IMR-90 (cell line): ENCODE results near the gene TASP1. TPM values are rescaled to one million over a fixed set of nuclear protein-coding genes. Genes with fewer than 3 reads are reported as not detected.
"Not testable (repeated sequence)": the region's sequence is repeated elsewhere in the genome, so short reads cannot be mapped to it uniquely, and the experiment has no call there.

ENCODE experiments used
- ATAC-seq: fragments of 200-7000 bp; cut with Tn5 transposase; 2 replicates; pipeline ENCODE4 v1.9.1; 2020; ENCODE audit warnings: low read depth, mild to moderate bottlenecking, moderate library complexity
- BruUV-seq: library from RNA; stranded (reverse); fragments of 400-500 nt; replicated peaks from 2 replicates; lab custom pipeline; 2021; lab: Mats Ljungman, UMichigan
- CTCF ChIA-PET: fragments of 300-600 bp; formaldehyde crosslinking; extraction: SDS; loops from one replicate; lab custom pipeline; 2021; ENCODE audit warnings: antibody characterized with exemption; lab: Yijun Ruan, JAX
- POLR2A ChIA-PET: fragments of 300-600 bp; sonication (Branson Sonifier 250); formaldehyde crosslinking; loops from one replicate; lab custom pipeline; 2022; ENCODE audit warnings: antibody characterized with exemption; ENCODE audit not compliant: unreplicated experiment; lab: Charles Lee
- DNase-seq: peaks from one replicate; pipeline ENCODE4 v3.0.0; 2013
- H2AFZ ChIP-seq: replicated peaks from 2 replicates; pipeline ENCODE3; 2013; ENCODE audit warnings: low read length, mild to moderate bottlenecking; ENCODE audit not compliant: poor library complexity
- H2AK5ac ChIP-seq: 2 replicates; pipeline ENCODE4 v1.6.1; 2013; ENCODE audit warnings: low read depth, low read length, inconsistent platforms
- H2AK9ac ChIP-seq: replicated peaks from 2 replicates; pipeline ENCODE3; 2013; ENCODE audit warnings: mild to moderate bottlenecking, low read depth, low read length, moderate library complexity; ENCODE audit not compliant: poor library complexity
- H2BK120ac ChIP-seq: 2 replicates; pipeline ENCODE4 v1.6.1; 2013; ENCODE audit warnings: low read depth, low read length, inconsistent platforms
- H2BK15ac ChIP-seq: 3 replicates; pipeline ENCODE4 v1.6.1; 2013; ENCODE audit warnings: low read depth, low read length, inconsistent platforms
- H2BK20ac ChIP-seq: 2 replicates; pipeline ENCODE4 v1.6.1; 2013; ENCODE audit warnings: low read depth, mild to moderate bottlenecking, inconsistent platforms, low read length, moderate library complexity
- H2BK5ac ChIP-seq: 2 replicates; pipeline ENCODE4 v1.6.1; 2013; ENCODE audit warnings: mild to moderate bottlenecking, low read depth, low read length, inconsistent platforms; ENCODE audit not compliant: poor library complexity, severe bottlenecking
- H3K14ac ChIP-seq: replicated peaks from 2 replicates; pipeline ENCODE4 v1.6.1; 2013; ENCODE audit warnings: low read depth, low read length, inconsistent platforms
- H3K18ac ChIP-seq: 2 replicates; pipeline ENCODE4 v1.6.1; 2013; ENCODE audit warnings: low read depth, low read length, control low read depth
- H3K23ac ChIP-seq: 2 replicates; pipeline ENCODE4 v1.6.1; 2013; ENCODE audit warnings: low read depth, low read length, inconsistent platforms
- H3K27ac ChIP-seq: 2 replicates; pipeline ENCODE4 v1.5.1; 2013; ENCODE audit warnings: mild to moderate bottlenecking, control low read depth, low read length; ENCODE audit not compliant: insufficient read depth
- H3K27me3 ChIP-seq: 2 replicates; pipeline ENCODE4 v1.6.1; 2013; ENCODE audit warnings: low read length; ENCODE audit not compliant: control insufficient read depth, insufficient read depth
- H3K36me3 ChIP-seq: 2 replicates; pipeline ENCODE4 v1.6.1; 2013; ENCODE audit warnings: low read length, mixed read lengths; ENCODE audit not compliant: control insufficient read depth, insufficient read depth
- H3K4ac ChIP-seq: 2 replicates; pipeline ENCODE4 v1.6.1; 2013; ENCODE audit warnings: low read depth, low read length, inconsistent platforms
- H3K4me1 ChIP-seq: 2 replicates; pipeline ENCODE4 v1.6.1; 2013; ENCODE audit warnings: low read length, mixed read lengths; ENCODE audit not compliant: control insufficient read depth, insufficient read depth
- H3K4me2 ChIP-seq: 2 replicates; pipeline ENCODE4 v1.6.1; 2013; ENCODE audit warnings: low read depth, mild to moderate bottlenecking, control low read depth, low read length, moderate library complexity
- H3K4me3 ChIP-seq: 2 replicates; pipeline ENCODE4 v1.5.1; 2013; ENCODE audit warnings: low read depth, mild to moderate bottlenecking, control low read depth, low read length, moderate library complexity; ENCODE audit not compliant: insufficient read depth
- H3K56ac ChIP-seq: 2 replicates; pipeline ENCODE4 v1.6.1; 2013; ENCODE audit warnings: low read length, inconsistent platforms; ENCODE audit not compliant: insufficient read depth; ENCODE audit errors: extremely low read depth
- H3K79me1 ChIP-seq, 2 experiments: 2 replicates each; pipeline ENCODE4 v1.6.1; 2013; ENCODE audit warnings: low read length in 2 of 2, inconsistent platforms in 1 of 2, low read depth in 1 of 2
- H3K9ac ChIP-seq: 2 replicates; pipeline ENCODE4 v1.6.1; 2013; ENCODE audit warnings: low read depth, low read length, control low read depth
- H3K9me1 ChIP-seq: 2 replicates; pipeline ENCODE4 v1.6.1; 2013; ENCODE audit warnings: low read length, inconsistent platforms; ENCODE audit not compliant: insufficient read depth
- H3K9me3 ChIP-seq: 2 replicates; pipeline ENCODE4 v1.6.1; 2013; ENCODE audit warnings: low read length; ENCODE audit not compliant: control insufficient read depth, insufficient read depth
- H4K20me1 ChIP-seq: 2 replicates; pipeline ENCODE4 v1.6.1; 2013; ENCODE audit warnings: low read length, inconsistent platforms; ENCODE audit not compliant: insufficient read depth
- H4K5ac ChIP-seq: 2 replicates; pipeline ENCODE4 v1.6.1; 2013; ENCODE audit warnings: mild to moderate bottlenecking, low read depth, low read length, control low read depth
- H4K8ac ChIP-seq, 2 experiments: 2 replicates each; pipeline ENCODE4 v1.6.1; 2013; ENCODE audit warnings: low read depth in 2 of 2, low read length in 2 of 2, control low read depth in 1 of 2, inconsistent platforms in 1 of 2
- H4K91ac ChIP-seq: 2 replicates; pipeline ENCODE4 v1.6.1; 2013; ENCODE audit warnings: low read depth, low read length, inconsistent platforms; ENCODE audit not compliant: insufficient read depth
- BHLHE40 ChIP-seq: fragments of 150-350 bp; IDR thresholded peaks from 2 replicates; pipeline ENCODE4 v1.6.1; 2016; ENCODE audit warnings: mild to moderate bottlenecking, low read depth, low read length
- CEBPB ChIP-seq: IDR thresholded peaks from 2 replicates; pipeline ENCODE4 v1.6.1; 2012; ENCODE audit warnings: low read depth, low read length, improper control_type of control experiment
- FOS ChIP-seq: fragments of 150-350 bp; IDR thresholded peaks from 2 replicates; pipeline ENCODE4 v1.6.1; 2016; ENCODE audit warnings: low read depth, low read length
- WGBS, 2 experiments: methylation state at CpG; one replicate each; pipeline versions ENCODE4 v1.1.5 to v1.1.7; 2013; ENCODE audit warnings: missing lambda C conversion rate in 2 of 2; ENCODE audit not compliant: insufficient read length in 1 of 2; ENCODE audit errors: extremely low coverage in 2 of 2; 5-methylcytosine and 5-hydroxymethylcytosine counted together
- dilution Hi-C: fragments of 300-500 bp; cut with HindIII; formaldehyde crosslinking; loops from one replicate; pipeline ENCODE4 v1.14.3; 2018; ENCODE audit warnings: low sequenced_read_pairs; ENCODE audit not compliant: unreplicated experiment
- in situ Hi-C: fragments of 300-500 bp; cut with MboI; formaldehyde crosslinking; loops from 3 replicates; pipeline ENCODE4 v1.14.3; 2019; ENCODE audit warnings: low sequenced_read_pairs, inconsistent platforms, mixed read lengths
- intact Hi-C: fragments of 100-400 bp; cut with micrococcal nuclease; formaldehyde crosslinking; loops from 2 replicates; pipeline ENCODE4 v1.10.0; 2022
- polyA plus RNA-seq, 3 experiments: library from polyadenylated mRNA; depleted of rRNA; stranded (reverse); fragments of >200 nt; gene quantifications; 2 replicates each; pipeline ENCODE4 v1.2.3, GENCODE V29; 2012; ENCODE audit warnings: low replicate concordance in 1 of 3
- total RNA-seq: library from RNA; depleted of rRNA; stranded (reverse); fragments of >200 nt; gene quantifications from 2 replicates; pipeline ENCODE4 v1.2.3, GENCODE V29; 2012

Gene TASP1
- total and polyA plus RNA-seq, 2 of the 4 experiments (the other 2 are of a cell fraction) = 3.9 to 7.9 TPM

DNA sequence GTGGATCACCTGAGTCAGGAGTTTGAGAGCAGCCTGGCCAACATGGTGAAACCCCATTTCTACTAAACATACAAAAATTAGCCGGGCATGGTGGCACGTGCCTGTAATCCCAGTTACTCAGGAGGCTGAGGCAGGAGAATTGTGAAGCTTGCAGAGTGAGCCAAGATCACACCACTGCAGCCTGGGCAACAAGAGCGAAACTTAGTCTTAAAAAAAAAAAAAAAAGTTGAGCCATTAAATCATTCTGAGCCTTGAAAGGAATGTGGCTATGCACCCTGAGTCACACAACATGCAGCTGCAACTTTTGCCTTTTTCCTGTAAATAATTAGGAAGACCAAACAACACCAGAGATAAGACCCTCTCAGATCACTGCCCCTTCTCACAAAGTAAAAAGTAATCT, 11.2 kb downstream of the TASP1 start:
- H4K8ac ChIP-seq, H3K9me1 ChIP-seq, H2BK120ac ChIP-seq, H3K56ac ChIP-seq, BruUV-seq, H3K23ac ChIP-seq, H2AK9ac ChIP-seq, in situ Hi-C loops, H3K9me3 ChIP-seq, H3K9ac ChIP-seq, dilution Hi-C loops, H4K20me1 ChIP-seq, H3K4ac ChIP-seq, H3K27me3 ChIP-seq, H3K4me3 ChIP-seq, H3K36me3 ChIP-seq, H3K27ac ChIP-seq, intact Hi-C loops, H3K18ac ChIP-seq, H2BK15ac ChIP-seq, H3K14ac ChIP-seq, H2BK20ac ChIP-seq, H2AK5ac ChIP-seq, H2AFZ ChIP-seq, H3K79me1 ChIP-seq, H4K91ac ChIP-seq, POLR2A ChIA-PET, H4K5ac ChIP-seq, CTCF ChIA-PET, H3K4me1 ChIP-seq: not testable (repeated sequence)
- no CpG with 5 or more reads among the region's 3 CpGs for WGBS, 2 experiments
- peak; percentile 74 for DNase-seq
- Histone ChIP-seq H2BK5ac (peak overlapping the region; percentile 17), H3K4me2 (peak overlapping the region; percentile 6; the same call in 1 of the 2 replicates)
- peak; percentile 30; the same call in 1 of the 2 replicates for TF ChIP-seq CEBPB
- peak; percentile 35; the same call in 1 of the 2 replicates for TF ChIP-seq BHLHE40
- 0 out of 2 replicates have a peak, but pooled peaks have one; percentile 18 for TF ChIP-seq FOS
- peak; percentile 81 for ATAC-seq
